Naive thymus-derived CD4-positive, alpha-beta T cell (primary cell): ENCODE data around the gene ORAI1. TPM values are rescaled to one million over a fixed set of nuclear protein-coding genes. Genes with fewer than 3 reads are reported as not detected.

Source experiments
- ATAC-seq: fragments of 150-1000 bp; cut with Tn5 transposase; 2 replicates; pipeline ENCODE4 v1.10.0; 2021; ENCODE audit warnings: mild to moderate bottlenecking, moderate library complexity
- CTCF ChIA-PET: fragments of 350-600 bp; sonication (Branson Sonifier 250); formaldehyde crosslinking; loops from one replicate; lab custom pipeline; 2021; ENCODE audit warnings: antibody characterized with exemption; lab: Charles Lee
- POLR2A ChIA-PET: fragments of 350-600 bp; sonication (Branson Sonifier 250); formaldehyde crosslinking; loops from one replicate; lab custom pipeline; 2021; ENCODE audit warnings: antibody characterized with exemption, inconsistent platforms; lab: Charles Lee
- DNase-seq, 9 donors: peaks; one replicate each; pipeline versions ENCODE4 v3.0.0 to v3.0.0-alpha.2; 2020 to 2022; ENCODE audit warnings: mixed read lengths in 1 of 9
- H3K27ac ChIP-seq: one replicate; pipeline ENCODE4 v1.7.0; 2013; ENCODE audit warnings: mild to moderate bottlenecking, low read depth, low read length, moderate library complexity
- H3K27me3 ChIP-seq, 2 donors: one replicate each; pipeline ENCODE4 v1.7.0; 2013; ENCODE audit warnings: low read length in 2 of 2, mild to moderate bottlenecking in 2 of 2, moderate library complexity in 2 of 2; ENCODE audit not compliant: control insufficient read depth in 2 of 2, insufficient read depth in 2 of 2
- H3K36me3 ChIP-seq, 3 experiments: 1 replicate in 2 of 3; 2 replicates in 1 of 3; pipeline ENCODE4 v1.7.0; 2013; ENCODE audit warnings: low read length in 3 of 3, mild to moderate bottlenecking in 3 of 3, moderate library complexity in 1 of 3; ENCODE audit not compliant: insufficient read depth in 3 of 3, control insufficient read depth in 2 of 3
- H3K4me1 ChIP-seq, 2 donors: one replicate each; pipeline ENCODE4 v1.7.0; 2013; ENCODE audit warnings: low read length in 2 of 2, mild to moderate bottlenecking in 2 of 2, moderate library complexity in 1 of 2; ENCODE audit not compliant: control insufficient read depth in 2 of 2, insufficient read depth in 2 of 2
- H3K4me3 ChIP-seq: 2 replicates; pipeline ENCODE4 v1.7.0; 2013; ENCODE audit warnings: mild to moderate bottlenecking, low read length
- H3K9me3 ChIP-seq, 3 experiments: 1 replicate in 2 of 3; 2 replicates in 1 of 3; pipeline ENCODE4 v1.7.0; 2013; ENCODE audit warnings: low read length in 3 of 3; ENCODE audit not compliant: control insufficient read depth in 2 of 3
- H3K27ac Mint-ChIP-seq, 9 donors: one replicate each; pipeline ENCODE4 v1.8.0; 2020 to 2022; ENCODE audit warnings: mixed read lengths in 9 of 9, mild to moderate bottlenecking in 8 of 9, moderate library complexity in 5 of 9, inconsistent platforms in 2 of 9
- H3K27me3 Mint-ChIP-seq, 5 donors: one replicate each; pipeline ENCODE4 v1.8.0; 2021 to 2022; ENCODE audit warnings: mixed read lengths in 5 of 5, mild to moderate bottlenecking in 1 of 5
- H3K36me3 Mint-ChIP-seq, 5 donors: one replicate each; pipeline ENCODE4 v1.8.0; 2020 to 2022; ENCODE audit warnings: mixed read lengths in 5 of 5, mild to moderate bottlenecking in 3 of 5, inconsistent platforms in 1 of 5
- H3K4me1 Mint-ChIP-seq, 7 donors: one replicate each; pipeline ENCODE4 v1.8.0; 2020 to 2022; ENCODE audit warnings: mixed read lengths in 7 of 7, mild to moderate bottlenecking in 3 of 7, inconsistent platforms in 1 of 7
- H3K4me3 Mint-ChIP-seq, 10 donors: one replicate each; pipeline ENCODE4 v1.8.0; 2020 to 2022; ENCODE audit warnings: mild to moderate bottlenecking in 10 of 10, mixed read lengths in 10 of 10, moderate library complexity in 6 of 10, inconsistent platforms in 2 of 10
- H3K9me3 Mint-ChIP-seq, 11 donors: one replicate each; pipeline ENCODE4 v1.8.0; 2020 to 2022; ENCODE audit warnings: mixed read lengths in 11 of 11, mild to moderate bottlenecking in 4 of 11, inconsistent platforms in 1 of 11, moderate library complexity in 1 of 11
- intact Hi-C, 2 donors: fragments of 100-400 bp; cut with micrococcal nuclease; formaldehyde crosslinking; loops; one replicate each; pipeline ENCODE4 v1.15.1; 2023
- polyA plus RNA-seq, 2 donors: library from polyadenylated mRNA; unstranded; fragments of 300-500 nt; fragmentation: Illumina TruSeq; gene quantifications; one replicate each; pipeline ENCODE4 v1.2.3, GENCODE V29; 2021
- total RNA-seq, 6 experiments: library from RNA in 5 of 6; stranded (reverse) in 5 of 6; gene quantifications; 1 replicate in 5 of 6; 2 replicates in 1 of 6; pipeline ENCODE4 v1.2.3 and lab custom pipeline; 2021 to 2026

ORAI1 gene
- total and polyA plus RNA-seq, 7 experiments from 2014 or later: 34.4 to 256 (median 51.9) TPM

GRCh38 chr12:121641343-121641630, 15.0 kb downstream of the ORAI1 start:
- Histone ChIP-seq H3K4me3 (no peak overlapping the region), H3K27ac (peak overlapping the region; percentile 32)
- H3K4me3 Mint-ChIP-seq: peak overlapping the region in 1 of 10 donors; percentile 13

GRCh38 chr12:121648458-121649028, 22.2 kb downstream of the ORAI1 start:
- ChIA-PET CTCF (interaction anchor here (0.9 to 1.2 kb wide), 2 partner anchors 13 to 20 kb away, joined by 3 to 7 read pairs; no protein-coding TSS in a partner anchor), POLR2A (interaction anchor here (0.7 to 3.8 kb wide), 6 partner anchors 10 to 38 kb away, joined by 3 to 20 read pairs (median 4); no protein-coding TSS in a partner anchor)
- no peak for ATAC-seq
- DNase-seq: no peak
- H3K4me1 ChIP-seq: peaks cover 14 to 16% of the 10 kb centered on the region in 2 donors
- peak overlapping the region in 7 of 9 donors; percentile 20 to 92 (median 73) for H3K27ac Mint-ChIP-seq
- H3K4me3 Mint-ChIP-seq: peak overlapping the region in 1 of 10 donors; percentile 46
- H3K36me3 ChIP-seq: peaks cover 0 to 6% (median 0%) of the 10 kb centered on the region in 3 experiments
- H3K27me3 Mint-ChIP-seq: no peaks in the 10 kb centered on the region
- no peaks in the 10 kb centered on the region for H3K27me3 ChIP-seq
- H3K4me1 Mint-ChIP-seq: peaks cover 14 to 30% (median 25%) of the 10 kb centered on the region in 7 donors
- no peak overlapping the region for H3K4me3 ChIP-seq
- H3K9me3 Mint-ChIP-seq: no peaks in the 10 kb centered on the region
- no peaks in the 10 kb centered on the region for H3K9me3 ChIP-seq
- intact Hi-C loops: no loop called here
- peaks cover 0 to 17% (median 7%) of the 10 kb centered on the region in 5 donors for H3K36me3 Mint-ChIP-seq
- no peak overlapping the region for H3K27ac ChIP-seq

More at GRCh38 chr12:121641343-121641630, 15.0 kb downstream of the ORAI1 start:
- POLR2A ChIA-PET: interaction anchor here (0.6 to 6.9 kb wide), 6 partner anchors 14 to 66 kb away, joined by 3 to 49 read pairs (median 4); partner anchors contain the start of genes MORN3 and ORAI1
- no peaks in the 10 kb centered on the region for H3K27me3 ChIP-seq
- intact Hi-C loops: no loop called here
- ATAC-seq (no peak), DNase-seq (no peak)
- H3K4me1 Mint-ChIP-seq: peaks cover 27 to 48% (median 34%) of the 10 kb centered on the region in 7 donors
- H3K36me3 Mint-ChIP-seq: peaks cover 7 to 21% (median 9%) of the 10 kb centered on the region in 5 donors
- H3K36me3 ChIP-seq: peaks cover 0 to 27% (median 0%) of the 10 kb centered on the region in 3 experiments
- no peaks in the 10 kb centered on the region for H3K27me3 Mint-ChIP-seq
- CTCF ChIA-PET: interaction anchor here (1.6 kb wide), 1 partner anchor 10 kb away, joined by 8 read pairs; no protein-coding TSS in a partner anchor
- H3K9me3 Mint-ChIP-seq: peaks cover 0 to 1% (median 0%) of the 10 kb centered on the region in 11 donors
- H3K4me1 ChIP-seq: peaks cover 21 to 27% of the 10 kb centered on the region in 2 donors
- H3K9me3 ChIP-seq: no peaks in the 10 kb centered on the region
- H3K27ac Mint-ChIP-seq: peak overlapping the region in 7 of 9 donors; percentile 53 to 88 (median 76)

GRCh38 chr12:121649322-121649721, 23.0 kb downstream of the ORAI1 start:
- Mint-ChIP-seq H3K27ac (peak overlapping the region; percentile 20 to 92 (median 73)), H3K36me3 (peaks cover 0 to 19% (median 7%) of the 10 kb centered on the region in 5 donors), H3K27me3 (no peaks in the 10 kb centered on the region), H3K4me3 (peak overlapping the region in 7 of 10 donors; percentile 16 to 70 (median 56)), H3K4me1 (peaks cover 14 to 37% (median 33%) of the 10 kb centered on the region in 7 donors), H3K9me3 (peaks cover 0 to 2% (median 0%) of the 10 kb centered on the region in 11 donors)
- Histone ChIP-seq H3K4me3 (no peak overlapping the region), H3K4me1 (peaks cover 14 to 16% of the 10 kb centered on the region in 2 donors), H3K27me3 (no peaks in the 10 kb centered on the region), H3K27ac (no peak overlapping the region), H3K9me3 (no peaks in the 10 kb centered on the region), H3K36me3 (peaks cover 0 to 6% (median 0%) of the 10 kb centered on the region in 3 experiments)
- ATAC-seq (peak; percentile 28), DNase-seq (no peak)
- ChIA-PET CTCF (interaction anchor here (0.7 to 1.2 kb wide), 3 partner anchors 12 to 20 kb away, joined by 3 to 7 read pairs (median 3); no protein-coding TSS in a partner anchor), POLR2A (interaction anchor here (0.7 to 3.8 kb wide), 6 partner anchors 9 to 37 kb away, joined by 3 to 20 read pairs (median 4); no protein-coding TSS in a partner anchor)
- intact Hi-C loops: no loop called here

GRCh38 chr12:121649819-121650353, 23.6 kb downstream of the ORAI1 start:
- Mint-ChIP-seq H3K27me3 (no peaks in the 10 kb centered on the region), H3K4me3 (peak overlapping the region; percentile 22 to 70 (median 58)), H3K27ac (peak overlapping the region; percentile 16 to 92 (median 80)), H3K4me1 (peaks cover 14 to 41% (median 36%) of the 10 kb centered on the region in 7 donors), H3K36me3 (peaks cover 0 to 24% (median 7%) of the 10 kb centered on the region in 5 donors), H3K9me3 (peaks cover 0 to 2% (median 0%) of the 10 kb centered on the region in 11 donors)
- ChIA-PET CTCF (interaction anchor here (0.7 to 2.2 kb wide), 4 partner anchors 8 to 25 kb away, joined by 3 to 8 read pairs (median 4); no protein-coding TSS in a partner anchor), POLR2A (interaction anchor here (0.9 to 3.8 kb wide), 6 partner anchors 10 to 22 kb away, joined by 3 to 20 read pairs (median 4); no protein-coding TSS in a partner anchor)
- peaks cover 0 to 6% (median 0%) of the 10 kb centered on the region in 3 experiments for H3K36me3 ChIP-seq
- H3K9me3 ChIP-seq: no peaks in the 10 kb centered on the region
- DNase-seq (peak in 1 of 9 donors; percentile 23), ATAC-seq (peak; percentile 88)
- H3K27me3 ChIP-seq: no peaks in the 10 kb centered on the region
- intact Hi-C loops: no loop called here
- H3K4me1 ChIP-seq: peaks cover 14 to 16% of the 10 kb centered on the region in 2 donors
- no peak overlapping the region for H3K27ac ChIP-seq
- H3K4me3 ChIP-seq: no peak overlapping the region

GRCh38 chr12:121651320-121651719, 25.0 kb downstream of the ORAI1 start:
- peaks cover 0 to 6% (median 0%) of the 10 kb centered on the region in 3 experiments for H3K36me3 ChIP-seq
- peaks cover 19 to 46% (median 39%) of the 10 kb centered on the region in 7 donors for H3K4me1 Mint-ChIP-seq
- no peaks in the 10 kb centered on the region for H3K9me3 ChIP-seq
- CTCF ChIA-PET: interaction anchor here (2.0 to 2.2 kb wide), 2 partner anchors 9 to 26 kb away, joined by 4 to 8 read pairs; no protein-coding TSS in a partner anchor
- H3K36me3 Mint-ChIP-seq: peaks cover 0 to 25% (median 11%) of the 10 kb centered on the region in 5 donors
- H3K9me3 Mint-ChIP-seq: peaks cover 0 to 3% (median 0%) of the 10 kb centered on the region in 11 donors
- H3K27ac ChIP-seq: peak overlapping the region; percentile 29
- H3K4me3 ChIP-seq: no peak overlapping the region
- no peaks in the 10 kb centered on the region for H3K27me3 Mint-ChIP-seq
- intact Hi-C loops: no loop called here
- no peaks in the 10 kb centered on the region for H3K27me3 ChIP-seq
- POLR2A ChIA-PET: interaction anchor here (0.6 to 3.8 kb wide), 6 partner anchors 13 to 505 kb away, joined by 4 to 20 read pairs (median 6); partner anchors contain the start of gene ORAI1
- H3K4me1 ChIP-seq: peaks cover 14 to 16% of the 10 kb centered on the region in 2 donors
- DNase-seq (no peak), ATAC-seq (no peak)
- peak overlapping the region in 6 of 9 donors; percentile 14 to 80 (median 62) for H3K27ac Mint-ChIP-seq
- no peak overlapping the region for H3K4me3 Mint-ChIP-seq
